ENCODE results near the gene HOXA7. TPM values are rescaled to one million over a fixed set of nuclear protein-coding genes. Genes with fewer than 3 reads are reported as not detected.

HOXA7 gene
- total and polyA plus RNA-seq, 2 of the 8 experiments (the other 6 are each of a cell fraction or from before 2014, with no cell fraction given) = 0.03 TPM; not detected in 1

DNA sequence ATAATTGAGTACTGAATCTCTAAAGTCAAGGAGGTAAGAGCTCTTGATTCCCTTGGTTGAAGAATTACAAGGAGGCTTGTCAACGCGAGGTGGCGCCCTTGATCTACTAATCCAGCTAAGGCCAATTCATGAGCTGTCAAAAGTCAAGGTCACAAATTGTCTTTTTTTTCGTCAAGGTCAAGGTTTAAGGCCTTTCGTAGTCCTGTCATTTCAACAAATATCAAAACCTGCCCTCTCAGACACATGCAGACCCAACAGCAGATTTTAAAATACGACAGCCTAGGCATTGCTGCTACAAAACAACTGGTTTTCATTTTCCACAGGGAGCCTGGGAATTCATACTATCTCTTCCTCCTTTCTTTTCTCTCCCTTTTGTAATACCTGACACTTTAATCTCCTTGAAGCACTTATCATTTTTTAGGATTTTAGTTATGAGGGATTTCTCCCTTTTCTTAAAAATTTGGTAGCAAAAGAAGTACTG lies 39.9 kb upstream of the HOXA7 start (continued):
- TF ChIP-seq, protein P1, sequence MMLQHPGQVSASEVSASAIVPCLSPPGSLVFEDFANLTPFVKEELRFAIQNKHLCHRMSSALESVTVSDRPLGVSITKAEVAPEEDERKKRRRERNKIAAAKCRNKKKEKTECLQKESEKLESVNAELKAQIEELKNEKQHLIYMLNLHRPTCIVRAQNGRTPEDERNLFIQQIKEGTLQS (IDR thresholded peaks at IDR 0.05; ENCODE audit: insufficient read depth, low read depth, low read length) = no peak

Measured in H1 (cell line).